IPS-15b (cell line): Measurements from ENCODE around the gene SH2D5.

Experiments used
- H3K27me3 ChIP-seq: one replicate; pipeline ENCODE4 v1.6.1; 2013; ENCODE audit warnings: low read length; ENCODE audit not compliant: control insufficient read depth, insufficient read depth
- H3K36me3 ChIP-seq: one replicate; pipeline ENCODE4 v1.6.1; 2013; ENCODE audit warnings: low read length; ENCODE audit not compliant: control insufficient read depth, insufficient read depth
- H3K4me1 ChIP-seq: one replicate; pipeline ENCODE4 v1.6.1; 2013; ENCODE audit warnings: mild to moderate bottlenecking, low read length; ENCODE audit not compliant: control insufficient read depth, insufficient read depth
- H3K4me3 ChIP-seq: one replicate; pipeline ENCODE4 v1.5.1; 2013; ENCODE audit warnings: low read depth, low read length
- H3K9ac ChIP-seq: one replicate; pipeline ENCODE4 v1.6.1; 2013; ENCODE audit warnings: low read depth, mild to moderate bottlenecking, low read length
- H3K9me3 ChIP-seq: one replicate; pipeline ENCODE4 v1.6.1; 2013; ENCODE audit warnings: mild to moderate bottlenecking, low read length; ENCODE audit not compliant: control insufficient read depth, insufficient read depth

SH2D5 gene

GRCh38 chr1:20739225-20739624 is 6.7 kb upstream of the SH2D5 start:
- no peaks in the 10 kb centered on the region for H3K27me3 ChIP-seq
- no peak overlapping the region for H3K9ac ChIP-seq
- H3K36me3 ChIP-seq, result peaks cover 4% of the 10 kb centered on the region
- no peaks in the 10 kb centered on the region for H3K4me1 ChIP-seq
- H3K4me3 ChIP-seq, result no peak overlapping the region
- H3K9me3 ChIP-seq, result no peaks in the 10 kb centered on the region

GRCh38 chr1:20735581-20736111 is 3.1 kb upstream of the SH2D5 start:
- Histone ChIP-seq H3K4me3 (no peak overlapping the region), H3K9me3 (no peaks in the 10 kb centered on the region), H3K9ac (no peak overlapping the region), H3K4me1 (peaks cover 6% of the 10 kb centered on the region), H3K36me3 (no peaks in the 10 kb centered on the region), H3K27me3 (peaks cover 18% of the 10 kb centered on the region)

GRCh38 chr1:20733360-20733975 is 965 bp upstream of the SH2D5 start:
- Histone ChIP-seq H3K9ac (peak overlapping the region; percentile 12), H3K4me3 (peak overlapping the region; percentile 79), H3K27me3 (peaks cover 24% of the 10 kb centered on the region)

GRCh38 chr1:20732071-20732587 is 374 bp downstream of the SH2D5 start:
- Histone ChIP-seq H3K27me3 (peaks cover 24% of the 10 kb centered on the region), H3K4me3 (peak overlapping the region; percentile 79), H3K36me3 (no peaks in the 10 kb centered on the region), H3K9me3 (no peaks in the 10 kb centered on the region), H3K9ac (no peak overlapping the region), H3K4me1 (peaks cover 21% of the 10 kb centered on the region)

More at GRCh38 chr1:20733360-20733975, 965 bp upstream of the SH2D5 start:
- Histone ChIP-seq H3K36me3 (no peaks in the 10 kb centered on the region), H3K9me3 (no peaks in the 10 kb centered on the region), H3K4me1 (peaks cover 12% of the 10 kb centered on the region)

GRCh38 chr1:20731057-20731991 is 1.2 kb downstream of the SH2D5 start:
- no peaks in the 10 kb centered on the region for H3K36me3 ChIP-seq
- H3K4me1 ChIP-seq, result peaks cover 21% of the 10 kb centered on the region
- peaks cover 24% of the 10 kb centered on the region for H3K27me3 ChIP-seq
- peak overlapping the region; percentile 48 for H3K4me3 ChIP-seq
- no peak overlapping the region for H3K9ac ChIP-seq
- no peaks in the 10 kb centered on the region for H3K9me3 ChIP-seq

- Histone ChIP-seq H3K4me1 (peaks cover 21% of the 10 kb centered on the region), H3K27me3 (peaks cover 24% of the 10 kb centered on the region), H3K4me3 (peak overlapping the region; percentile 48), H3K36me3 (no peaks in the 10 kb centered on the region), H3K9me3 (no peaks in the 10 kb centered on the region), H3K9ac (no peak overlapping the region)
Observed at GRCh38 chr1:20730690-20731056, 1.8 kb downstream of the SH2D5 start.

- H3K9ac ChIP-seq, result peak overlapping the region; percentile 54
- peaks cover 24% of the 10 kb centered on the region for H3K27me3 ChIP-seq
- peak overlapping the region; percentile 18 for H3K4me3 ChIP-seq
- H3K4me1 ChIP-seq, result peaks cover 21% of the 10 kb centered on the region
- H3K9me3 ChIP-seq, result no peaks in the 10 kb centered on the region
- H3K36me3 ChIP-seq, result no peaks in the 10 kb centered on the region
Observed at GRCh38 chr1:20729990-20730689, 2.4 kb downstream of the SH2D5 start.

GRCh38 chr1:20729155-20729931 is 3.2 kb downstream of the SH2D5 start:
- Histone ChIP-seq H3K9ac (no peak overlapping the region), H3K36me3 (peaks cover under 1% of the 10 kb centered on the region), H3K27me3 (peaks cover 24% of the 10 kb centered on the region), H3K4me3 (no peak overlapping the region), H3K4me1 (peaks cover 21% of the 10 kb centered on the region), H3K9me3 (no peaks in the 10 kb centered on the region)

GRCh38 chr1:20728371-20729154 is 3.9 kb downstream of the SH2D5 start:
- H3K9me3 ChIP-seq, result no peaks in the 10 kb centered on the region
- peaks cover 19% of the 10 kb centered on the region for H3K27me3 ChIP-seq
- H3K36me3 ChIP-seq, result peaks cover 6% of the 10 kb centered on the region
- H3K4me1 ChIP-seq, result peaks cover 19% of the 10 kb centered on the region
- H3K9ac ChIP-seq, result no peak overlapping the region
- peak overlapping the region; percentile 20 for H3K4me3 ChIP-seq

GRCh38 chr1:20727746-20728316 is 4.7 kb downstream of the SH2D5 start:
- peaks cover 14% of the 10 kb centered on the region for H3K27me3 ChIP-seq
- H3K4me1 ChIP-seq, result peaks cover 14% of the 10 kb centered on the region
- H3K9ac ChIP-seq, result peak overlapping the region; percentile 42
- H3K4me3 ChIP-seq, result peak overlapping the region; percentile 20
- peaks cover 7% of the 10 kb centered on the region for H3K36me3 ChIP-seq
- H3K9me3 ChIP-seq, result no peaks in the 10 kb centered on the region
